HepG2 (cell line): Measurements from ENCODE around the gene UQCC2.

ENCODE experiments used
- BCLAF1 ChIP-seq: fragments of 450-650 bp; IDR thresholded peaks from 2 replicates; pipeline ENCODE4 v1.6.1; 2017; ENCODE audit warnings: mild to moderate bottlenecking
- FIP1L1 ChIP-seq: fragments of 200-400 bp; formaldehyde crosslinking; IDR thresholded peaks from 2 replicates; pipeline ENCODE4 v1.6.1; 2018; ENCODE audit warnings: low read depth, mild to moderate bottlenecking, low read length, moderate library complexity, borderline replicate concordance; ENCODE audit not compliant: insufficient read depth
- ZNF329 ChIP-seq: sonication (generic); formaldehyde crosslinking; IDR thresholded peaks from 2 replicates; pipeline ENCODE4 v1.9.0; 2021; ENCODE audit warnings: low read depth, mild to moderate bottlenecking, missing genetic modification reagents

GRCh38 chr6:33757906-33758305 lies 46.4 kb upstream of the UQCC2 start:
- no peak for TF ChIP-seq BCLAF1
- no peak for TF ChIP-seq FIP1L1
- no peak for TF ChIP-seq ZNF329 (CRISPR knock-in tag)
